ENCODE data around the gene GRSF1. TPM values are rescaled to one million over a fixed set of nuclear protein-coding genes. Genes with fewer than 3 reads are reported as not detected.

The GRSF1 gene
- total RNA-seq, 1 experiment from 2014 or later, result 108 TPM

- Histone ChIP-seq H2AFZ (ENCODE audit: low read length) (no peak overlapping the region), H3K14ac (ENCODE audit: insufficient read depth, low read length) (no peak overlapping the region), H3K23me2 (ENCODE audit: insufficient read length, low read depth, low read length, poor library complexity, severe bottlenecking) (no peaks in the 10 kb centered on the region), H3K27ac (ENCODE audit: insufficient read length, low read depth, low read length) (peak overlapping the region; percentile 75), H4K5ac (ENCODE audit: insufficient read length, low read depth, low read length) (no peak overlapping the region), H3K27me3 (ENCODE audit: insufficient read depth, low read length) (no peaks in the 10 kb centered on the region), H2BK5ac (ENCODE audit: insufficient read length, low read length) (no peak overlapping the region), H2BK12ac (ENCODE audit: insufficient read length, low read depth, low read length) (no peak overlapping the region), H3K4me1 (ENCODE audit: insufficient read depth, low read length) (peaks cover 4% of the 10 kb centered on the region; the same call in 1 of the 2 replicates), H4K91ac (ENCODE audit: insufficient read length, low read depth, low read length) (no peak overlapping the region), H3K9ac (ENCODE audit: extremely low read depth, insufficient read length, low read length) (no peak overlapping the region), H3K18ac (ENCODE audit: insufficient read length, low read depth, low read length) (no peak overlapping the region), H3K4me2 (ENCODE audit: insufficient read depth, insufficient read length, low read length) (peak overlapping the region; percentile 21), H3K9me3 (ENCODE audit: control insufficient read depth, low read depth, low read length) (no peaks in the 10 kb centered on the region), H3K23ac (ENCODE audit: insufficient read length, low read depth, low read length) (no peak overlapping the region), H3K79me2 (ENCODE audit: insufficient read depth, low read length) (no peaks in the 10 kb centered on the region), H2BK15ac (ENCODE audit: low read depth, low read length) (no peak overlapping the region), H4K20me1 (ENCODE audit: control insufficient read depth, insufficient read depth, insufficient read length) (no peaks in the 10 kb centered on the region), H3K79me1 (ENCODE audit: insufficient read depth, low read depth, low read length, poor library complexity, severe bottlenecking) (no peaks in the 10 kb centered on the region), H3K56ac (ENCODE audit: insufficient read length, low read depth, low read length) (no peak overlapping the region), H3T11ph (ENCODE audit: low read length) (no peak overlapping the region), H2BK20ac (ENCODE audit: low read depth, low read length, poor library complexity, severe bottlenecking) (no peak overlapping the region), H2BK120ac (ENCODE audit: low read depth, low read length, poor library complexity, severe bottlenecking) (no peak overlapping the region), H4K8ac (replicated peaks; ENCODE audit: insufficient read length, low read depth, low read length) (no peak overlapping the region), H3K4ac (ENCODE audit: low read depth, low read length) (no peak overlapping the region), H2AK5ac (ENCODE audit: insufficient read length, low read length) (no peak overlapping the region)
- peak overlapping the region in 2 of 3 experiments; percentile 10 to 85; a peak in 4 of 7 replicates for H3K27ac Mint-ChIP-seq
- no peak for DNase-seq
- H3K9me3 Mint-ChIP-seq, result no peaks in the 10 kb centered on the region
- no peaks in the 10 kb centered on the region for H3K36me3 Mint-ChIP-seq (ENCODE audit: insufficient read depth in 1 of 3, low read depth in 3 of 3)
- no peak overlapping the region; a peak in 2 of 5 replicates for H3K4me3 Mint-ChIP-seq
- H3K27me3 Mint-ChIP-seq (ENCODE audit: low read depth), result no peaks in the 10 kb centered on the region; the same call in 1 of the 2 replicates
- H3K4me1 Mint-ChIP-seq, result peaks cover 12% of the 10 kb centered on the region in 2 experiments
- no peak for TF ChIP-seq CTCF (conservative IDR thresholded peaks at IDR 0.05)
These were observed 29.1 kb upstream of the GRSF1 start for GRCh38 chr4:70868778-70869177.
